NCI-H2107 treated with DMSO at 0.1 percent for 48 hours (cell line): Measurements from ENCODE around the gene CMTM1.
"Not testable (repeated sequence)": the region's sequence is repeated elsewhere in the genome, so short reads cannot be mapped to it uniquely, and the experiment has no call there.

Source experiments
- DNase-seq: peaks from one replicate; lab custom pipeline; 2025; ENCODE audit not compliant: unreplicated experiment; lab: John Stamatoyannopoulos, UW

The CMTM1 gene

GRCh38 chr16:66588981-66589713 lies 22.9 kb downstream of the CMTM1 start:
- DNase-seq = no peak

GRCh38 chr16:66590322-66590721 lies 24.1 kb downstream of the CMTM1 start:
- no peak for DNase-seq

GRCh38 chr16:66591018-66591417 lies 24.8 kb downstream of the CMTM1 start:
- no peak for DNase-seq

- no peak for DNase-seq
Observed at GRCh38 chr16:66592241-66592640, 26.0 kb downstream of the CMTM1 start.

GRCh38 chr16:66592814-66593213 lies 26.6 kb downstream of the CMTM1 start:
- no peak for DNase-seq

- DNase-seq = no peak
Observed at GRCh38 chr16:66594739-66595138, 28.5 kb downstream of the CMTM1 start.

GRCh38 chr16:66596559-66596958 lies 30.3 kb downstream of the CMTM1 start:
- DNase-seq = not testable (repeated sequence)

GRCh38 chr16:66596986-66597848 lies 31.0 kb downstream of the CMTM1 start:
- no peak for DNase-seq

- DNase-seq = no peak
Observed at GRCh38 chr16:66598111-66598510, 31.9 kb downstream of the CMTM1 start.

- DNase-seq = no peak
Observed at GRCh38 chr16:66599726-66600125, 33.5 kb downstream of the CMTM1 start.

GRCh38 chr16:66600477-66600876 lies 34.2 kb downstream of the CMTM1 start:
- DNase-seq = no peak

- no peak for DNase-seq
Observed at GRCh38 chr16:66601471-66601870, 35.2 kb downstream of the CMTM1 start.

GRCh38 chr16:66603537-66604375 lies 37.5 kb downstream of the CMTM1 start:
- DNase-seq = peak; percentile 16

GRCh38 chr16:66604376-66605176 lies 38.3 kb downstream of the CMTM1 start, which contains the start of gene CMTM3:
TSS of gene CMTM3 (plus strand) at chr16:66604704. CDS start at chr16:66604806, 102 bp downstream.
- DNase-seq = no peak

GRCh38 chr16:66605177-66605978 lies 39.1 kb downstream of the CMTM1 start:
- DNase-seq = no peak

GRCh38 chr16:66605979-66606751 lies 39.9 kb downstream of the CMTM1 start:
- no peak for DNase-seq

- DNase-seq = peak; percentile 45
Observed at GRCh38 chr16:66608241-66609138, 42.3 kb downstream of the CMTM1 start.

- no peak for DNase-seq
Observed at GRCh38 chr16:66609139-66609510, 42.9 kb downstream of the CMTM1 start.
